ENCODE results near the gene PNLDC1. TPM values are rescaled to one million over a fixed set of nuclear protein-coding genes. Genes with fewer than 3 reads are reported as not detected.
A peak's percentile ranks its signal among the peaks of the same experiment; 100 is the strongest.

The PNLDC1 gene
- total RNA-seq, 2 donors from 2014 or later = 0.54 TPM; not detected in 1

GRCh38 chr6:159788276-159788675 lies 11.8 kb upstream of the PNLDC1 start:
- no peak for ATAC-seq (ENCODE audit: insufficient number of reproducible peaks, low FRiP score, low read depth)
- no peak for DNase-seq (ENCODE audit: low spot score)
- Histone ChIP-seq H3K27me3 (replicated peaks; ENCODE audit: insufficient read depth) (no peaks in the 10 kb centered on the region), H3K4me3 (peak overlapping the region; percentile 93), H3K27ac (peak overlapping the region; percentile 42 to 89), H3K9me3 (no peaks in the 10 kb centered on the region), H3K36me3 (peaks cover 14% of the 10 kb centered on the region), H3K4me1 (ENCODE audit: control insufficient read depth in 1 of 2, low read depth in 2 of 2) (peaks cover 24 to 41% of the 10 kb centered on the region in 2 donors)
- TF ChIP-seq CTCF (IDR thresholded peaks at IDR 0.05) = no peak

GRCh38 chr6:159788753-159789376 lies 11.2 kb upstream of the PNLDC1 start:
- H3K4me3 ChIP-seq = peak overlapping the region; percentile 93
- no peaks in the 10 kb centered on the region for H3K9me3 ChIP-seq
- no peak for DNase-seq (ENCODE audit: low spot score)
- peaks cover 14% of the 10 kb centered on the region for H3K36me3 ChIP-seq
- ATAC-seq (ENCODE audit: insufficient number of reproducible peaks, low FRiP score, low read depth) = no peak
- H3K27me3 ChIP-seq (replicated peaks; ENCODE audit: insufficient read depth) = no peaks in the 10 kb centered on the region
- peak overlapping the region; percentile 80 to 89 for H3K27ac ChIP-seq
- peaks cover 24 to 43% of the 10 kb centered on the region in 2 donors for H3K4me1 ChIP-seq (ENCODE audit: control insufficient read depth in 1 of 2, low read depth in 2 of 2)
- TF ChIP-seq CTCF (IDR thresholded peaks at IDR 0.05) = no peak

GRCh38 chr6:159789377-159790148 lies 10.5 kb upstream of the PNLDC1 start, which contains the start of gene TCP1:
TCP1 (minus strand) TSS chr6:159789602; CDS start chr6:159789468, 134 bp downstream.
- ATAC-seq (ENCODE audit: insufficient number of reproducible peaks, low FRiP score, low read depth) = peak; percentile 98
- H3K27me3 ChIP-seq (replicated peaks; ENCODE audit: insufficient read depth) = no peaks in the 10 kb centered on the region
- peak within 1 kb of the TSS; percentile 93 for H3K4me3 ChIP-seq
- H3K4me1 ChIP-seq (ENCODE audit: control insufficient read depth in 1 of 2, low read depth in 2 of 2) = peaks cover 24 to 43% of the 10 kb centered on the region in 2 donors
- peaks cover 9% of the 10 kb centered on the region for H3K36me3 ChIP-seq
- DNase-seq (ENCODE audit: low spot score) = peak; percentile 99
- H3K27ac ChIP-seq = peak within 1 kb of the TSS; percentile 89 to 91
- TF ChIP-seq CTCF (IDR thresholded peaks at IDR 0.05) = no peak
- H3K9me3 ChIP-seq = no peaks in the 10 kb centered on the region

GRCh38 chr6:159790149-159790955 lies 9.7 kb upstream of the PNLDC1 start, which contains the start of gene MRPL18:
MRPL18 (plus strand) TSS chr6:159790467; CDS start chr6:159790588, 121 bp downstream.
- Histone ChIP-seq H3K4me1 (ENCODE audit: control insufficient read depth in 1 of 2, low read depth in 2 of 2) (peaks cover 24 to 43% of the 10 kb centered on the region in 2 donors), H3K4me3 (peak within 1 kb of the TSS; percentile 93), H3K27ac (peak within 1 kb of the TSS; percentile 89 to 91), H3K9me3 (no peaks in the 10 kb centered on the region), H3K36me3 (peaks cover 1% of the 10 kb centered on the region), H3K27me3 (replicated peaks; ENCODE audit: insufficient read depth) (no peaks in the 10 kb centered on the region)
- peak; percentile 85 for DNase-seq (ENCODE audit: low spot score)
- peak; percentile 78 for ATAC-seq (ENCODE audit: insufficient number of reproducible peaks, low FRiP score, low read depth)
- TF ChIP-seq CTCF (IDR thresholded peaks at IDR 0.05) = no peak

All from thoracic aorta (tissue), 2 donors.